ENCODE data around the gene TNFRSF25.

The TNFRSF25 gene

DNA sequence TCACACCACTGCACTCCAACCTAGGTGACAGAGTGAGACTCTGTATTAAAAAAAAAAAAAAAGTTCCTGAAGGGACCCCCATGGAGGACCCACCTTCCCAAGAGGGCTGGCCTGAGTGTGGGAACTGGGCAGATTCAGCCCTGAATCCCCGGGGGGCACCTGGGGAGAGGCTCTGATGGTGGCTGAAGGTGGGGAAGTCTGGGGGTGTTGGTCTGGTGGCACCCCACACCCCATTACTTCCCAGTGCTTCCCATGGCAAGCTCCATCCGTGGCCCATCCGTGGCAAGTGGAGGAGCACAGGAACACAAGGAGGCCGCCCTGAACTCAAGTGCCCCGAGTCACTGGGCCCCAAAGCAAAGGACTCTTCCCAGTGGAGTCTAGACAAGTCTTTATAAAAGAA lies 778 bp upstream of the TNFRSF25 start:
- no peak for DNase-seq (ENCODE audit: low read depth, low spot score)
- ChIA-PET POLR2A (no interaction called here), CTCF (interaction anchor here (1.3 to 17.8 kb wide), 4 partner anchors 10 to 29 kb away, joined by 4 to 236 read pairs (median 15); partner anchors contain the start of gene PLEKHG5)
- TF ChIP-seq, protein P1, sequence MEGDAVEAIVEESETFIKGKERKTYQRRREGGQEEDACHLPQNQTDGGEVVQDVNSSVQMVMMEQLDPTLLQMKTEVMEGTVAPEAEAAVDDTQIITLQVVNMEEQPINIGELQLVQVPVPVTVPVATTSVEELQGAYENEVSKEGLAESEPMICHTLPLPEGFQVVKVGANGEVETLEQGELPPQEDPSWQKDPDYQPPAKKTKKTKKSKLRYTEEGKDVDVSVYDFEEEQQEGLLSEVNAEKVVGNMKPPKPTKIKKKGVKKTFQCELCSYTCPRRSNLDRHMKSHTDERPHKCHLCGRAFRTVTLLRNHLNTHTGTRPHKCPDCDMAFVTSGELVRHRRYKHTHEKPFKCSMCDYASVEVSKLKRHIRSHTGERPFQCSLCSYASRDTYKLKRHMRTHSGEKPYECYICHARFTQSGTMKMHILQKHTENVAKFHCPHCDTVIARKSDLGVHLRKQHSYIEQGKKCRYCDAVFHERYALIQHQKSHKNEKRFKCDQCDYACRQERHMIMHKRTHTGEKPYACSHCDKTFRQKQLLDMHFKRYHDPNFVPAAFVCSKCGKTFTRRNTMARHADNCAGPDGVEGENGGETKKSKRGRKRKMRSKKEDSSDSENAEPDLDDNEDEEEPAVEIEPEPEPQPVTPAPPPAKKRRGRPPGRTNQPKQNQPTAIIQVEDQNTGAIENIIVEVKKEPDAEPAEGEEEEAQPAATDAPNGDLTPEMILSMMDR (IDR thresholded peaks at IDR 0.05; ENCODE audit: insufficient read depth, low read length, missing control alignments), result no peak
- H3K4me3 ChIP-seq (ENCODE audit: low read depth, low read length), result no peak overlapping the region

GRCh38 chr1:6465461-6466005 lies 440 bp downstream of the TNFRSF25 start:
- TF ChIP-seq, protein P1 (IDR thresholded peaks at IDR 0.05; ENCODE audit: insufficient read depth, low read length, missing control alignments), result no peak
- POLR2A ChIA-PET, result no interaction called here
- CTCF ChIA-PET, result interaction anchor here (3.4 to 17.8 kb wide), 2 partner anchors 11 to 22 kb away, joined by 25 to 236 read pairs; partner anchors contain the start of gene PLEKHG5
- no peak for DNase-seq (ENCODE audit: low read depth, low spot score)
- H3K4me3 ChIP-seq (ENCODE audit: low read depth, low read length), result no peak overlapping the region

DNA sequence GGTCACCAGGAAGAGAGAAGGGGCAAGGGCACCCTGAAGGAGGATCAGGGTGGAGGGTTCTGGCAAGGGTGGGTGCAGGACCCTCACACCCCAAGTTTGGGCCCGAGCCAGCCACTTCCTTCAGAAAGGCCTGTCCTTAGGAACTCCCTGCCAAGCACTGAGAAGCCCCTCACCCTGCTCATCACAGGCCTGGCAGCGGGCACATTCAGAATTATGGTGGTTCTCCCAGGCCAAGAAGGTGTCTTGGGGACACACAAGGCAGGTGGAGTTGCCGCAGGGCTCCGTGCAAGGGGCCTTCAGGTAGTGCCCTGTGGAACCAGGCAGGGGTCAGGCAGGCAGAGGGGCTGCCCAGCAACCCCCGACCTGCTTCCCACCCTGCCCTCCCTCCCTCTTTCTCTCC lies 1.1 kb downstream of the TNFRSF25 start:
- DNase-seq (ENCODE audit: low read depth, low spot score), result no peak
- TF ChIP-seq, protein P1 (IDR thresholded peaks at IDR 0.05; ENCODE audit: insufficient read depth, low read length, missing control alignments), result no peak
- ChIA-PET CTCF (interaction anchor here (0.7 to 17.8 kb wide), 4 partner anchors 7 to 23 kb away, joined by 3 to 236 read pairs (median 18); partner anchors contain the start of gene PLEKHG5), POLR2A (no interaction called here)
- H3K4me3 ChIP-seq (ENCODE audit: low read depth, low read length), result no peak overlapping the region

GRCh38 chr1:6464514-6464836 lies 1.5 kb downstream of the TNFRSF25 start:
- DNase-seq (ENCODE audit: low read depth, low spot score), result no peak
- CTCF ChIA-PET, result interaction anchor here (0.7 to 17.8 kb wide), 6 partner anchors 8 to 26 kb away, joined by 3 to 236 read pairs (median 10); partner anchors contain the start of gene PLEKHG5
- POLR2A ChIA-PET, result no interaction called here
- no peak overlapping the region for H3K4me3 ChIP-seq (ENCODE audit: low read depth, low read length)
- TF ChIP-seq, protein P1 (IDR thresholded peaks at IDR 0.05; ENCODE audit: insufficient read depth, low read length, missing control alignments), result no peak

DNA sequence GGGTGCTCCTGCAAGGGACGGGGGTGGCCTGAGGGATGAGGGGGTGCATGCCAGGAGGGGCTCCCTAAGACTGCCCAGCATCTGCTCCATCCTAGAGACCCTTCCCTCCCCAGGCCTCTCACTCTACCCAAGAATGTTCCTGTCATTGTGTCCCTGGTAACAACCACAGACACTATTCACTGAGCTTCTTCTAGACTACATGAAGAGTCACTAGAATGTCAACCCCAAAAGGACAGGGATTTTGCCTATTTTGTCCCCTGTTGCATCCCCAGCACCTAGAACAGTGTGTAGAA lies 2.9 kb downstream of the TNFRSF25 start:
- TF ChIP-seq, protein P1 (IDR thresholded peaks at IDR 0.05; ENCODE audit: insufficient read depth, low read length, missing control alignments), result no peak
- no peak for DNase-seq (ENCODE audit: low read depth, low spot score)
- ChIA-PET CTCF (interaction anchor here (1.0 to 3.9 kb wide), 7 partner anchors 9 to 25 kb away, joined by 3 to 19 read pairs (median 4); no protein-coding TSS in a partner anchor), POLR2A (no interaction called here)
- no peak overlapping the region for H3K4me3 ChIP-seq (ENCODE audit: low read depth, low read length)

DNA sequence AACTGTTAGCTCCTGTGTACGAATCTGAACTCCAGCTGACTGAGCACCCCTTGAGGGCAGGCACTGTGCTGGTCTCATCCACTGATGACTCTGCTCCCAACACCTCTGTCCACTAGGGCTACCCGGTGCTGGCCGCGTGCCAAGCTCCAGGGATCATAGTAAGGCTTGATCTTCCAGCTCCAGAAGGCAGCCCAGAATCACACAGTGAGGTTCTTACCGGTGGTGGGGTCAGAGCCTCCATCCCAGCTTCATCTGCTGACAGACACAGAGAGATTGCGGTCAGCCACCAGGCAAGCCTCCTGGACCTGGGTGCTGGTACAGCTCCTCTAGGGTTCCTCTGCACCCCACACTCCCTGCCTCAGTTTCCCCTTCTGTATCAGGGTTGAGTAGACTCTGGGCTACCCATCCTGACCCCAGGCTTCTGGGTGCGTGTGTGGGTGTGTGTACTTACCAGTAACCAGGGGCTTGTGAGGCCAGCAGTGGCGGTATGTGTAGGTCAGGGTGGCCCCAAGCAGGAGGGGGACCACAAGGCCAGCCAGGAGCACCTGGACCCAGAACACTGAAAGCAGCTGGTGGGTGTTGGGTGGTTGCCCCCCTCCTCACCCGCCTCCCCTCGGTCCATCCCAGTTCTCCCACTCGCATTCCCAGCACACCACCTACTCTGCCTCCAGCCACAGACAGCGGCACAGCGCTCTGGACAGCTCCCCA lies 3.4 kb downstream of the TNFRSF25 start:
- CTCF ChIA-PET, result interaction anchor here (0.8 to 3.9 kb wide), 8 partner anchors 10 to 115 kb away, joined by 3 to 19 read pairs (median 4); no protein-coding TSS in a partner anchor
- DNase-seq (ENCODE audit: low read depth, low spot score), result no peak
- H3K4me3 ChIP-seq (ENCODE audit: low read depth, low read length), result no peak overlapping the region
- TF ChIP-seq, protein P1 (IDR thresholded peaks at IDR 0.05; ENCODE audit: insufficient read depth, low read length, missing control alignments), result no peak
- POLR2A ChIA-PET, result no interaction called here

Measured in AG04449 (cell line).